ENCODE measurements around the gene RGS7.

Gene RGS7

GRCh38 chr1:240771450-240771849 is 585.6 kb downstream of the RGS7 start:
- no peak overlapping the region for H2AFZ ChIP-seq (ENCODE audit: low read length)
- no peak overlapping the region for H3K4me3 ChIP-seq (ENCODE audit: low read length, poor library complexity, severe bottlenecking)
- TF ChIP-seq EZH2phosphoT487 (IDR thresholded peaks at IDR 0.05; ENCODE audit: borderline replicate concordance), result no peak
- no peak for TF ChIP-seq CTCF (conservative IDR thresholded peaks at IDR 0.05; ENCODE audit: low read length)
- no peaks in the 10 kb centered on the region; the same call in 1 of the 2 replicates for H3K9me3 ChIP-seq (ENCODE audit: insufficient read depth, low read depth, low read length)
- H3K4me2 ChIP-seq (ENCODE audit: low read depth, low read length, poor library complexity, severe bottlenecking), result no peak overlapping the region
- H3K79me2 ChIP-seq (ENCODE audit: insufficient read depth, low read length), result no peaks in the 10 kb centered on the region
- no peaks in the 10 kb centered on the region for H3K4me1 ChIP-seq (ENCODE audit: insufficient read depth, low read length, poor library complexity, severe bottlenecking)
- no peaks in the 10 kb centered on the region for H3K36me3 ChIP-seq (ENCODE audit: insufficient read depth, low read length)
- no peaks in the 10 kb centered on the region for H4K20me1 ChIP-seq (ENCODE audit: insufficient read depth, low read length, poor library complexity, severe bottlenecking)
- H3K9ac ChIP-seq (ENCODE audit: low read depth, low read length, poor library complexity, severe bottlenecking), result no peak overlapping the region
- H3F3A ChIP-seq (ENCODE audit: low read depth), result no peaks in the 10 kb centered on the region
- no peaks in the 10 kb centered on the region for H3K9me2 ChIP-seq (replicated peaks; ENCODE audit: low read depth, low read length)
- H3K27me3 ChIP-seq (ENCODE audit: insufficient read depth, low read length, poor library complexity, severe bottlenecking), result no peaks in the 10 kb centered on the region

- Histone ChIP-seq H3K36me3 (ENCODE audit: insufficient read depth, low read length) (no peaks in the 10 kb centered on the region), H3K79me2 (ENCODE audit: insufficient read depth, low read length) (no peaks in the 10 kb centered on the region), H3K27me3 (ENCODE audit: insufficient read depth, low read length, poor library complexity, severe bottlenecking) (no peaks in the 10 kb centered on the region), H3F3A (ENCODE audit: low read depth) (no peaks in the 10 kb centered on the region), H3K4me2 (ENCODE audit: low read depth, low read length, poor library complexity, severe bottlenecking) (no peak overlapping the region), H3K9me2 (replicated peaks; ENCODE audit: low read depth, low read length) (no peaks in the 10 kb centered on the region), H3K4me3 (ENCODE audit: low read length, poor library complexity, severe bottlenecking) (no peak overlapping the region), H3K9me3 (ENCODE audit: insufficient read depth, low read depth, low read length) (no peaks in the 10 kb centered on the region; the same call in 1 of the 2 replicates), H3K4me1 (ENCODE audit: insufficient read depth, low read length, poor library complexity, severe bottlenecking) (no peaks in the 10 kb centered on the region), H2AFZ (ENCODE audit: low read length) (no peak overlapping the region), H4K20me1 (ENCODE audit: insufficient read depth, low read length, poor library complexity, severe bottlenecking) (no peaks in the 10 kb centered on the region), H3K9ac (ENCODE audit: low read depth, low read length, poor library complexity, severe bottlenecking) (no peak overlapping the region)
- no peak for TF ChIP-seq EZH2phosphoT487 (IDR thresholded peaks at IDR 0.05; ENCODE audit: borderline replicate concordance)
Measured at GRCh38 chr1:240768979-240769378, 588.0 kb downstream of the RGS7 start.

GRCh38 chr1:240766831-240767230 is 590.2 kb downstream of the RGS7 start:
- H3K4me3 ChIP-seq (ENCODE audit: low read length, poor library complexity, severe bottlenecking), result no peak overlapping the region

More at GRCh38 chr1:240766831-240767230, 590.2 kb downstream of the RGS7 start:
- no peak overlapping the region for H3K4me2 ChIP-seq (ENCODE audit: low read depth, low read length, poor library complexity, severe bottlenecking)
- H3K9me2 ChIP-seq (replicated peaks; ENCODE audit: low read depth, low read length), result no peaks in the 10 kb centered on the region
- H3K9me3 ChIP-seq (ENCODE audit: insufficient read depth, low read depth, low read length), result no peaks in the 10 kb centered on the region; the same call in 1 of the 2 replicates
- H3K4me1 ChIP-seq (ENCODE audit: insufficient read depth, low read length, poor library complexity, severe bottlenecking), result no peaks in the 10 kb centered on the region
- no peaks in the 10 kb centered on the region for H3K36me3 ChIP-seq (ENCODE audit: insufficient read depth, low read length)
- TF ChIP-seq EZH2phosphoT487 (IDR thresholded peaks at IDR 0.05; ENCODE audit: borderline replicate concordance), result no peak
- TF ChIP-seq CTCF (conservative IDR thresholded peaks at IDR 0.05; ENCODE audit: low read length), result no peak
- no peaks in the 10 kb centered on the region for H3F3A ChIP-seq (ENCODE audit: low read depth)
- no peaks in the 10 kb centered on the region for H4K20me1 ChIP-seq (ENCODE audit: insufficient read depth, low read length, poor library complexity, severe bottlenecking)
- H2AFZ ChIP-seq (ENCODE audit: low read length), result no peak overlapping the region
- H3K9ac ChIP-seq (ENCODE audit: low read depth, low read length, poor library complexity, severe bottlenecking), result no peak overlapping the region
- H3K27me3 ChIP-seq (ENCODE audit: insufficient read depth, low read length, poor library complexity, severe bottlenecking), result no peaks in the 10 kb centered on the region
- no peaks in the 10 kb centered on the region for H3K79me2 ChIP-seq (ENCODE audit: insufficient read depth, low read length)
